ENCODE data around the gene PLPP1. TPM values are rescaled to one million over a fixed set of nuclear protein-coding genes. Genes with fewer than 3 reads are reported as not detected.
A peak's percentile ranks its signal among the peaks of the same experiment; 100 is the strongest.

PLPP1 gene
- total RNA-seq, 4 donors from 2014 or later, result 26.1 to 140 (median 41.3) TPM

DNA sequence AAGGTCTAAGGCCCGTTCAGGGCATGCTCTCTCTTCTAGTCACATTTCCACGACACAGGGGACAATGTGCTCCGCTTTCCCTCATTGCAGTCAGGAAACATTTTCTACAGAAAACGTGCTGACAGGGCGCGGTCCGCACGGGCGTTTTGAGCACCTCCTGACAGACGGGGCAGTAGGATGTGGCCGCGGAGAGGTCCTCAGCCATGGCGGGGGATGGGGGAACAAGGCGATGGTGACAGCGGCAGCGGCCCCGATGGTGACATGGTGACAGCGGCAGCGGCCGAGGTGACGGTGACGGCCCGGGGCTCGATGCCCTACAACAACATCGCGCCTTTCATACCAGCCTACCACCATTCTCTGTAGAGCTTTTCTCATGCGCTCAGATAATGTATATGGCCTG lies 4.1 kb downstream of the PLPP1 start:
- Histone ChIP-seq H3K9me3 (no peaks in the 10 kb centered on the region), H3K36me3 (peaks cover 0 to 4% (median 0%) of the 10 kb centered on the region in 3 donors), H3K27ac (no peak overlapping the region), H3K27me3 (no peaks in the 10 kb centered on the region), H3K4me3 (peak overlapping the region in 1 of 4 donors; percentile 97), H3K4me1 (peaks cover 3 to 48% (median 10%) of the 10 kb centered on the region in 3 donors)
- DNase-seq, result no peak
- intact Hi-C loops (cut with DNase I), result no loop called here
- TF ChIP-seq POLR2A (IDR thresholded peaks at IDR 0.05), result no peak
- TF ChIP-seq, protein P1, sequence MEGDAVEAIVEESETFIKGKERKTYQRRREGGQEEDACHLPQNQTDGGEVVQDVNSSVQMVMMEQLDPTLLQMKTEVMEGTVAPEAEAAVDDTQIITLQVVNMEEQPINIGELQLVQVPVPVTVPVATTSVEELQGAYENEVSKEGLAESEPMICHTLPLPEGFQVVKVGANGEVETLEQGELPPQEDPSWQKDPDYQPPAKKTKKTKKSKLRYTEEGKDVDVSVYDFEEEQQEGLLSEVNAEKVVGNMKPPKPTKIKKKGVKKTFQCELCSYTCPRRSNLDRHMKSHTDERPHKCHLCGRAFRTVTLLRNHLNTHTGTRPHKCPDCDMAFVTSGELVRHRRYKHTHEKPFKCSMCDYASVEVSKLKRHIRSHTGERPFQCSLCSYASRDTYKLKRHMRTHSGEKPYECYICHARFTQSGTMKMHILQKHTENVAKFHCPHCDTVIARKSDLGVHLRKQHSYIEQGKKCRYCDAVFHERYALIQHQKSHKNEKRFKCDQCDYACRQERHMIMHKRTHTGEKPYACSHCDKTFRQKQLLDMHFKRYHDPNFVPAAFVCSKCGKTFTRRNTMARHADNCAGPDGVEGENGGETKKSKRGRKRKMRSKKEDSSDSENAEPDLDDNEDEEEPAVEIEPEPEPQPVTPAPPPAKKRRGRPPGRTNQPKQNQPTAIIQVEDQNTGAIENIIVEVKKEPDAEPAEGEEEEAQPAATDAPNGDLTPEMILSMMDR (IDR thresholded peaks at IDR 0.05), result no peak
- WGBS, 2 donors, result 91 to 95% methylated on average over 20 to 26 of the region's 27 CpGs

DNA sequence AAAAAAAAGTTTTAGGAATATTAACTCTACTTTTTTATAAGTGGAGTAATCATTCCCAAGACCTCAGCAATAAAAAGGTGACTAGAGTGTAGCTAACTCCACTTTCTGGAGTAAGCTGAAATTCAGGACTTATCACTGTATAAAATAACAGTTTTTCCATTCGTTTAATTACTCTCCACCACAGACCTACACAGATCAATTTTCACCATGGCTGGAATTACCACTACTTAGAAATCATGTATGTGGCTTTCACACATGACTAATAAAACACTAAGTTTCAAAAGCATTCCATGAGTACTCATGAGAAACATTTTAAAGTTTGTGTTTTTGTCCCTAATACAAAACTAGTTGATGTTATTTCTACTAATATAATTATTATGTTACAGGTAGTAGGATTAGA lies 9.9 kb downstream of the PLPP1 start:
- WGBS, 2 donors, result 63 to 80% methylated on average over 1 of the region's 1 CpG
- H3K4me3 ChIP-seq, result no peak overlapping the region
- H3K36me3 ChIP-seq, result no peaks in the 10 kb centered on the region
- DNase-seq, result no peak
- H3K9me3 ChIP-seq, result no peaks in the 10 kb centered on the region
- H3K4me1 ChIP-seq, result peaks cover 0 to 26% (median 0%) of the 10 kb centered on the region in 3 donors
- intact Hi-C loops (cut with DNase I), result no loop called here
- TF ChIP-seq POLR2A (IDR thresholded peaks at IDR 0.05), result no peak
- TF ChIP-seq, protein P1 (IDR thresholded peaks at IDR 0.05), result no peak
- no peaks in the 10 kb centered on the region for H3K27me3 ChIP-seq
- H3K27ac ChIP-seq, result no peak overlapping the region

DNA sequence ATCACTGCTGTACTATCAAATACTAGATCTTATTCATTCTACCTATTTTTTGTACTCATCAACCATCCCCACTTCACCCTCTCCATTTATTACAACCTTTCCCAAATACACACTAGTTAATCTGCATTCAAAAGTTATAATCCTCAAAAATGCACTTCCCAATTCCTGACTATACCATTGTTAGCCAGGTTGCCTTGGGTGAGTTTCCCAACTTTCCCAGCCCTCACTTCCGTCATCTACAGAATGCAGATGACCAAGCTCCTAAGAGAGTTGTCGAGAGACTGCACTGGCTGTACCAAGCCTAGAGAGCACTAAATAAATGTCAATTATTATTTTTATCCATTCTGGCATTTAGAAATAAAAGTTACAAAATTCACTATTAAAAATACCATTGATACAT lies 11.5 kb downstream of the PLPP1 start:
- 86 to 100% methylated on average over 2 of the region's 2 CpGs for WGBS, 2 donors
- H3K27me3 ChIP-seq, result no peaks in the 10 kb centered on the region
- H3K4me3 ChIP-seq, result no peak overlapping the region
- H3K9me3 ChIP-seq, result no peaks in the 10 kb centered on the region
- H3K36me3 ChIP-seq, result no peaks in the 10 kb centered on the region
- intact Hi-C loops (cut with DNase I), result no loop called here
- TF ChIP-seq POLR2A (IDR thresholded peaks at IDR 0.05), result no peak
- TF ChIP-seq, protein P1 (IDR thresholded peaks at IDR 0.05), result no peak
- peaks cover 0 to 36% (median 0%) of the 10 kb centered on the region in 3 donors for H3K4me1 ChIP-seq
- no peak for DNase-seq
- H3K27ac ChIP-seq, result no peak overlapping the region

DNA sequence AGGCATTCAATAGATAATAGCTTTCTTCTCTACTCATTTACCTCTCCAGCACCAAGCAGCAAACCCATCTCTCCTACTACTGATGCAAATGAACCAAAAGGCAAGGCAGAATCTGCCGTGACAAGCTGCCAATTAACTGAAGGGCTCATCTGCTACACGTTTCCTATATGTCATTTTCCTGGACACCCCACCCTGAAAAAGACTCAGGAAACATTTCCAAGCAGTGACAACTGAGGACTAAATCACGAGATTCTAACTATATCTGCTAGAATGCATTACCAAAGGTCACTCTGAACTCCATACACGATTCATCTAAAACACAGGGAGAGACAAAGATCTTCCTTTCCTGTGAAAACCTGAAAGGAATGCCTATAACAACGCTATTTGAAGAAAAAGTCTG lies 12.9 kb downstream of the PLPP1 start:
- intact Hi-C loops (cut with DNase I), result no loop called here
- Histone ChIP-seq H3K4me3 (no peak overlapping the region), H3K27me3 (no peaks in the 10 kb centered on the region), H3K27ac (no peak overlapping the region), H3K36me3 (no peaks in the 10 kb centered on the region), H3K9me3 (no peaks in the 10 kb centered on the region), H3K4me1 (peaks cover 0 to 43% (median 0%) of the 10 kb centered on the region in 3 donors)
- TF ChIP-seq, protein P1 (IDR thresholded peaks at IDR 0.05), result no peak
- no peak for TF ChIP-seq POLR2A (IDR thresholded peaks at IDR 0.05)
- no peak for DNase-seq
- WGBS, 2 donors, result 54 to 60% methylated on average over 5 of the region's 5 CpGs

DNA sequence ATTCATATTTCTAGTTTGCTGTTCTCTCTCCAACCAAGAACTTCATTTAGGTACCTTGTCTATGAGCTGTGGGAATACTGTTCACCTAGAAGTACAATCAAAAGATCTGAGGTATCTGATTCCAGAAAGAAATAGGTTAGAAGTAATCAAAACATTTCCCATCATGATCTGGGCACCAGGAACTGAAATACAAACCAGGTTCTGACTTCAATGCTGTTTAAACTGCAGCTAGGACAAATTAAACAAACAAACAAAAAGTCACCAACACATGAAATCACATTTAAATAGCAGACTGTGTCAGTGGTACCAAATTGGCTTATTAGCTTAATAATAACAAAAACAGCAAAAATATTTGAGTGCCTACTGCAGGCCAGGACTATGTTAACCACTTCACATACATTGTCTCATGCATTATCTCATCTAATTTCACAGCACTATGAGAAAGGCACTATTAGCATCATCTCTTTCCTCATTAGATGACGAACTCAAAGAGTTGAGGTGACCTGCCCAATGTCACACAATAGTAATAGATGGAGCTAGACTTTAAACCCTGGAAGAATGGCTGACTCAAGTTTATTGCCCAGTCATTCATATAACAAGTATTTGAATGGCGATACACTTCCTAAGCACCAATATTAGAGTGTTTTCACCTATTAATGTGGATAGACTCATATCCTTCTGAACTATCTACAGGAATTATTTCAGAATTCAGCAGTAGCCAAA lies 14.5 kb downstream of the PLPP1 start:
- peaks cover 0 to 46% (median 0%) of the 10 kb centered on the region in 3 donors for H3K4me1 ChIP-seq
- TF ChIP-seq, protein P1 (IDR thresholded peaks at IDR 0.05), result no peak
- TF ChIP-seq POLR2A (IDR thresholded peaks at IDR 0.05), result no peak
- intact Hi-C loops (cut with DNase I), result no loop called here
- H3K36me3 ChIP-seq, result no peaks in the 10 kb centered on the region
- no peak overlapping the region for H3K27ac ChIP-seq
- no peaks in the 10 kb centered on the region for H3K9me3 ChIP-seq
- no peak for DNase-seq
- H3K27me3 ChIP-seq, result no peaks in the 10 kb centered on the region
- H3K4me3 ChIP-seq, result no peak overlapping the region
- WGBS, 2 donors, result 91 to 98% methylated on average over 2 of the region's 2 CpGs
